ENCODE measurements around the gene ARHGAP26.

The ARHGAP26 gene

GRCh38 chr5:143145243-143146160 lies 375.3 kb downstream of the ARHGAP26 start:
- no peak for DNase-seq (ENCODE audit: low spot score)

DNA sequence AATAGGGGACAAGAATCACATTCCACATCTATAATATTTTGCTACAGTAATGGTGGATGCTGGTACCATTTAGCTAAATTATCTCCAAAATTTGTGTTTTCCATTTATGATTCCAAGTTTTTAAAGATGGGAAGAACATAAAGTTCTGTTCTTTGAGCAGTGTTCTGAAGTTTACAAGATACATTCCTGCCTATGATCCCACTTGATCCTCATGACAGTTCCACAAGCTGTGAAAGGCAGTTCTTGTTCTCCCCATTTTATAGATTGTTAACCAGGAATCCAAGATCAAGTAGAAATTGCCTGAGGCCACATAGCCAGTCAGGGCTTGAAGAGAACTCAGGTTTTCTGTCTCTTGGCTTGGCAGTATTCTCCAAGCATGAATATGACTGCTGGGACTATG lies 376.0 kb downstream of the ARHGAP26 start:
- DNase-seq (ENCODE audit: low spot score): no peak

GRCh38 chr5:143147383-143147782 lies 377.2 kb downstream of the ARHGAP26 start:
- DNase-seq (ENCODE audit: low spot score): no peak

DNA sequence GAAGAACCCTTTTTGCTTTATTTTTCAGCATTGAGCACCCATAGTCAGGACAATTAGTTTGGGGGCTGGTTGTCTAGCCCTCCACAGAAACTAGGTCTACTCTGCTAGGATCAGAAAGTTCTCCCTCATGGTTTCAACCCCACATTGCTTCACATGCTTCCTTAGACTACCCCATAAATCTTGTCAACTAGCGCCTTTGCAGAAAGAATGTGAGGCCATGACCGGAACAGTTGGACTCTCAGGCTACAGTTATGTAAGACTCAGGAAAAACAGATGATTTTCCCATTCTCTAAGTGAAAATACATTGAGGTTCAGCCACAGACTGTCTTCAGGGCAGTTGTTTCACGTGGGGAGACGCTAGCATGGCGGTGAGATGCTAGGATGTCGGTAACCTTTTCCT lies 377.7 kb downstream of the ARHGAP26 start:
- DNase-seq (ENCODE audit: low spot score): no peak

DNA sequence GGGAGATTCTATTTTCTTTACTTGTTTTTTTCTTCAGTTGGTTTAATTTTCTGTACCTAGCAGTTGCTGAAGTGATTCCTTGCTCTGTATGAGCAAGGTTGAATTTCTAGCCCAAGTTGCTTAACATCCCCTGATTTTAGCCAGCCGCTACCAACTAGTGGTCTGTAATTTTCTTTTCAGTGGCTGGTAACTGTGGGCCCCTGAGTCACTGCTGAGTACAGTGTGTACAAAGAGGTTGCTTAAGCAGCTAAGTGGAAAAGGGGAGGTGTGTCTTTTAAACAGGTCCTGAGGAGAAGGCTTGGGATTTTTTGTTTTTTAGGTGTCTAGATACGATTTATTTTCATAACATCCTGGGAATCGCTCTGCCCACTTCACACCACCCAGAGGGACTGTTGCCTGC lies 378.6 kb downstream of the ARHGAP26 start:
- DNase-seq (ENCODE audit: low spot score): no peak

GRCh38 chr5:143149759-143150158 lies 379.6 kb downstream of the ARHGAP26 start:
- no peak for DNase-seq (ENCODE audit: low spot score)

DNA sequence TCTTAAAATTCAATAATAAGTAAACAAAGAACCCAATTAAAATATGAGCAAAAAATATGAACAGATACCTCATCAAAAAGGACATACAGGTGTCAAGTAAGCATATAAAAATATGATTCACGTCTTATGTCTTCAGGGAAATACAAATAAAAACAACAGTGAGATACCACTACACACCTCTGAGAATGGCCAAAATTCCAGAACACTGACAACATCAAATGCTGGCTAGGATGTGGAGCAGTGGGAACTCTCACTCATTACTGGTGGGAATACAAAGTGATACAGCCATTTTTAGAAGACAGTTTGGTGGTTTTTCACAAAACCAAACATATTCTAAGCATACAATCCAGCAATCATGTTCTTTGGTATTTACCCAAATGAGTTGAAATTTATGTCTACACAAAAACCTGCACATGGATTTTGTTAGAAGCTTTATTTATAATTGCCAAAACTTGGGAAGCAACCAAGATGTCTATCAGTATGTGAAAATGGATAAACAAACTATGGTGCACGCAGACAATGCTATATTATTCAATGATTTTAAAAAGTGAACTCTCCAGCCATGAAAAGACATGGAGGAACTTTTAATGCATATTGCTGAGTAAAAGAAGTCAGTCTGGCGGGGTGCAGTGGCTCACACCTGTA lies 381.0 kb downstream of the ARHGAP26 start:
- no peak for DNase-seq (ENCODE audit: low spot score)

GRCh38 chr5:143152445-143152844 lies 382.3 kb downstream of the ARHGAP26 start:
- no peak for DNase-seq (ENCODE audit: low spot score)

- no peak for DNase-seq (ENCODE audit: low spot score)
Measured at GRCh38 chr5:143153332-143154119, 383.3 kb downstream of the ARHGAP26 start.

DNA sequence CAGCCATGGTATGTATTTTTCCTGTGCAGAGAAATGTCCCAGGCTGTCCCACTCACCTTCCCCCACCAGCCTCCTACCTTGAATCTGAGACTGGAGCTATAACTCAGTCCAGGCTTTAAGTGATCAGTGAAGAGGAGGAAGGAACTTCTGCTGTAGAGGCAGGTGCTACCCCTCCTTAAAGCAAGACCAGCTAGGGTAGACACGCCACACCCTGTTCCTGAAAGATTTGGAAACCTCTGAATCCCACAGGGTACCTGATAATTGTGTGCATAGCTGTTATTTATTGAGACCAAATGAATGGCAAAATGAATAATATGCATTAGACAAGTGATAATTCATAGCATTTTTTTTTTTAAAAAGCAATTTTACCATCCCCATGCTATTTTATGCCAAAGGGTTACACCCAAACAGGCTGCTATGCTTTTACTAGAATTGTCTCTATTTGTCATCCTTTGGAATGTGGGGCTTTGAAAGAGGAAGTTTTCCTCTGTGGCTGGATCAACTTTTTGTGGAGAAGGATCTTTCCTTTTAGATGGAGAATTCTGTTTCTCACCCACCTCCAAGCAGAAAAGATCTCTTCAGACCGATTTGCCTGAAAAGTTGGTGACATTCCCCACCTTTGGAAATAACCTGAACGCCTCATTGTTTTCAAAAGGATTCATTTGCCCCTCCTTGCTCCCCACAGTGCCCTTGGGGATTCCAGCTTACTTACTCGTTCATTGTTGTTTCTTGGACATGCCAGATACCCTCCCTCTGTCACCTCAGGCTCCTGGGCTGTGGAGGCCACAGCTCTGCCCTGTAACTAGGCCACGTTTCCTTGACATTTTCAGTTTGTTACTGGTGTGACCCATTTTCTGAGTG lies 384.6 kb downstream of the ARHGAP26 start:
- no peak for DNase-seq (ENCODE audit: low spot score)

DNA sequence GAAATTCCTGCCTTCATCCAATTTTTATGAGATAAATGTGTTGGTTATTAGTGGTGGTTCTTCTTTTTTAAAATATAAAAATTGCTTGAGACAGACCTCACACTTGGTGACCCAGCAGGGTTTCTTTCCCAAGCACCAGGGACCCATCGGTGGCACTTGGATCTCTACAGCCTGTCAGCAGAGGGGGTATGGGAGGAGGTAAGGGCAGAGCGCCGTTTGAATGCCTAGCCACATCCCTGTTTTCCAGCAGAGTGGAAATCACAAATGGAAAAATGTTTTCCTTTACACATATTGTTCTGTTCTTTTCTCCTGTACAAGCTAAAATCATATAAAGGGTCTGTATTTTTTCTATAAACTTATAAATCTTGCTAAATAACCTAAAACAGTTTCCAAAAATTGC lies 385.3 kb downstream of the ARHGAP26 start:
- no peak for DNase-seq (ENCODE audit: low spot score)

DNA sequence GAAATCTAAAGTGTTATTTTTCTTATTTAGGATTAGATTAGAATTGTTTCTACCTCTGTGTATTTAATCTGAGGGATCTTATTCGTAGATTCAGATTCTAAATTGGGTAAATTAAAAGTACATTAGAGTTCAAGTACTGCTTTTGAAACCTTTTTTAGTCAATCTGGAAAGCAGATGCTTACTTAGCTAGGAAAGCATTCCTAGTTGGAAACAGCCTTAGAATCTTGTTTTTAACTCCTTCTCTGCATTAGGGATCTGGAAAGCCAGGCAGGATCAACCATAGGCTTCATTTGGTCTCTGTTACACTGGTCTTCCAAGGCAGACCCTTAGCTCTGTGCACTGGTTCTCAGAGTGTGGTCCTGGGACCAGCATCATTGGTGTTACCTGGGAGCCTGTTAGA lies 385.9 kb downstream of the ARHGAP26 start:
- DNase-seq (ENCODE audit: low spot score): no peak

DNA sequence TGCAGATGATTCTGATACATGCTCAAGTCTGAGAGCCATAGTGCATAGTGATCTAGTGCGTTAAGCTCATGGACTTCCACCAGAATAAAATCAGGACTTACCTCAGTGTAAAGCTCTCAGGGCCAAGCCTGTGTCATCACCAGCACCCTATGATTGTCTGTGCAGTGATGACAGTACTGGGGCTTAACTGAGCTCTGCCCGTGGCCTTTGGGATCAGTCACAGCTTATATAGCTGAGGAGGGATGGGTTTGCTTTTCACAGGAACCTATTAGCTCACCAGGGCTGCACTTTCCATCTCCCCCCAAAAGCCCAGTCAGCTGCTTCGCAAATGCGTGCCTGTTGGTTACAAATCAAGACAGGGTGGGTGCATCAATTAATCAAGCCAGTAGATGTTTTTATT lies 386.4 kb downstream of the ARHGAP26 start:
- DNase-seq (ENCODE audit: low spot score): no peak

- no peak for DNase-seq (ENCODE audit: low spot score)
Measured at GRCh38 chr5:143159031-143159430, 388.9 kb downstream of the ARHGAP26 start.

GRCh38 chr5:143161885-143162540 lies 391.8 kb downstream of the ARHGAP26 start:
- no peak for DNase-seq (ENCODE audit: low spot score)

DNA sequence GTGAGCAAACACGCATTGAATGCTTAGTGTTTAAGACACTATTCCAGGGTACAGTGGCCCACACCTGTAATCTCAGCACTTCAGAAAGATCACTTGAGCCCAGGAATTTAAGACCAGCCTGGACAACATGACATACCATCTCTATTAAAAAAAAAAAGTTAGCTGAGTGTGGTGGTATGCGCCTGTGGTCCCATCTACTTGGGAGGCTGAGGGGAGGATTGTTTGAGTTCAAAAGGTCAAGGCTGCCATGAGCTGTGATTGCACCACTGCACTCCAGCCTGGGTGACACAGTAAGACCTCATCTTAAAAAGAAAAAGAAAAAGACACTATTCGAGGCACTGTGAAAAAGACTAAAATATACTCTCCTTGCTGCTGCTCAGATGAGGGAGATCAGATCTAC lies 392.6 kb downstream of the ARHGAP26 start:
- DNase-seq (ENCODE audit: low spot score): no peak

GRCh38 chr5:143164557-143164956 lies 394.4 kb downstream of the ARHGAP26 start:
- no peak for DNase-seq (ENCODE audit: low spot score)

GRCh38 chr5:143165049-143165880 lies 395.1 kb downstream of the ARHGAP26 start:
- no peak for DNase-seq (ENCODE audit: low spot score)

DNA sequence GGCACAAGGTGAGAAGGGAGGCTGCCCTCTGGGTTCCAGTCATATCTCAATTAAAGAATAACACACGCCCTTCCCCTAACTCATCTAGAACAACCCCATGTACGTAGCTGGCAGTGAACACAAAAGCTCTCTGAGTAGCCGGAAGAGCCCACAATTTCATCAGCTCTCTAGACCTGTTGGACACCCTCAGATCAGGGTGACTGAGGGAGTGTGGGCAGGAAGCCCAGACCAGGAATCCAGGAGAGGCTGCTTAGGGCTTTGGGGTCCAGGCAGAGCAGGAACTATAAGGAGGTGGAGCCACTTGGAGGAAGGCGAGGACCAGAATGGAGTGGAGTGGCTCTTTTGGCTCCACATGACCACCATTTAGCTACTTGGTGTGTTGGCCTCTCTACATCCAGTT lies 395.9 kb downstream of the ARHGAP26 start:
- no peak for DNase-seq (ENCODE audit: low spot score)
